Lung (tissue), 12 donors: ENCODE results near the gene NDUFA13. TPM values are rescaled to one million over a fixed set of nuclear protein-coding genes. Genes with fewer than 3 reads are reported as not detected.

Experiments used
- ATAC-seq: fragments of 200-7000 bp; cut with Tn5 transposase; one replicate; pipeline ENCODE4 v1.9.1; 2020; ENCODE audit warnings: moderate number of reproducible peaks; ENCODE audit not compliant: insufficient read depth, low FRiP score
- DNase-seq, 3 donors: peaks; one replicate each; pipeline ENCODE4 v3.0.0-alpha.2; 2013 to 2017
- H3K27ac ChIP-seq, 2 donors: one replicate each; pipeline ENCODE4 v1.5.1; 2013; ENCODE audit warnings: mild to moderate bottlenecking in 2 of 2, moderate library complexity in 2 of 2, control low read depth in 1 of 2, inconsistent platforms in 1 of 2, low read depth in 1 of 2, low read length in 1 of 2
- H3K27me3 ChIP-seq, 3 donors: one replicate each; pipeline ENCODE4 v1.5.1; 2013; ENCODE audit warnings: low read length in 2 of 3; ENCODE audit not compliant: control insufficient read depth in 3 of 3, insufficient read depth in 3 of 3
- H3K36me3 ChIP-seq, 4 donors: one replicate each; pipeline ENCODE4 v1.5.1; 2013; ENCODE audit warnings: low read length in 4 of 4, mild to moderate bottlenecking in 1 of 4, moderate library complexity in 1 of 4; ENCODE audit not compliant: control insufficient read depth in 4 of 4, insufficient read depth in 4 of 4
- H3K4me1 ChIP-seq, 5 donors: one replicate each; pipeline ENCODE4 v1.5.1; 2013; ENCODE audit warnings: low read length in 5 of 5, mild to moderate bottlenecking in 2 of 5, moderate library complexity in 1 of 5; ENCODE audit not compliant: control insufficient read depth in 5 of 5, insufficient read depth in 5 of 5
- H3K4me3 ChIP-seq: one replicate; pipeline ENCODE4 v1.5.1; 2013; ENCODE audit warnings: mild to moderate bottlenecking, control low read depth, moderate library complexity
- H3K9ac ChIP-seq, 2 donors: one replicate each; pipeline ENCODE4 v1.5.1; 2013; ENCODE audit warnings: low read length in 2 of 2, control low read depth in 1 of 2; ENCODE audit not compliant: insufficient read depth in 1 of 2
- H3K9me3 ChIP-seq, 4 donors: one replicate each; pipeline ENCODE4 v1.5.1; 2013; ENCODE audit warnings: low read length in 3 of 4, mild to moderate bottlenecking in 1 of 4, moderate library complexity in 1 of 4; ENCODE audit not compliant: control insufficient read depth in 4 of 4, insufficient read depth in 3 of 4
- CTCF ChIP-seq: IDR thresholded peaks from 2 replicates; pipeline ENCODE4 v1.5.1; 2012; ENCODE audit warnings: mild to moderate bottlenecking; ENCODE audit errors: control extremely low read depth, extremely low read depth
- WGBS, 2 donors: extraction: QIAGEN DNeasy Blood & Tissue Kit; methylation state at CpG; one replicate each; pipeline ENCODE4 v1.1.7; 2013; 5-methylcytosine and 5-hydroxymethylcytosine counted together
- polyA plus RNA-seq, 2 donors: library from polyadenylated mRNA; stranded (reverse); fragments of 200-250 nt; gene quantifications; one replicate each; pipeline ENCODE4 v1.2.1, GENCODE V29; 2013
- total RNA-seq, 2 donors: library from RNA; depleted of rRNA in 1 of 2; stranded (reverse); fragments of >200 nt in 1 of 2; gene quantifications; one replicate each; pipeline ENCODE4 v1.2.1, GENCODE V29; 2014 to 2021
- donor health status: control.
- donor health status: control.
- donor health status: Bipolar disorder and iron deficiency.
- donor health status: healthy.
- donor health status: DM: yes; HTN: yes; CAD: no.

Gene NDUFA13
- total and polyA plus RNA-seq, 4 donors, result 63.7 to 360 (median 311) TPM

DNA sequence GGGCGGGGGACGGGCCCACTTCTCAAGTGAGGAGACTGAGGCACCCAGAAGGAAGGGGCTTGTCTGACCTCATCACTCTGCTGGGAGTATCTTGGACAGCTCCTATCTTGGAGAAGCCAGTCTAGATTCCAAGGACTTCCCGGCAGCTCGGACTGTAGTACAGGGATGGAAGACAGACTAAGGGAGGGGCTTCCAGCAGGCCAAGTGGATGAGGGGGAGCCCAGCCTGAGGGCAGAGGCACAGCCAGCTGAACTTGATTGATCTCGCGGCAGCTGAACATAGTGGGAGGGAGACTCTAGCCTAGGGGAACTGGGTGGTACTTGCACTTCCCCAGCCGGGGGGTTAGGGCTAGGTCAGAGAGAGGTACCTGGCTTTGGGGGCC is 22.8 kb downstream of the NDUFA13 start:
- H3K4me3 ChIP-seq, result no peak overlapping the region
- peaks cover 0 to 26% (median 3%) of the 10 kb centered on the region in 5 donors for H3K4me1 ChIP-seq
- peaks cover 0 to 1% (median 0%) of the 10 kb centered on the region in 4 donors for H3K36me3 ChIP-seq
- H3K27me3 ChIP-seq, result peaks cover 6 to 47% (median 28%) of the 10 kb centered on the region in 3 donors
- H3K27ac ChIP-seq, result no peak overlapping the region
- no peak for TF ChIP-seq CTCF
- H3K9ac ChIP-seq, result no peak overlapping the region
- H3K9me3 ChIP-seq, result peaks cover 0 to 7% (median 0%) of the 10 kb centered on the region in 4 donors
- ATAC-seq, result no peak
- 23 to 35% methylated on average over 7 of the region's 7 CpGs for WGBS, 2 donors
- DNase-seq, result no peak

DNA sequence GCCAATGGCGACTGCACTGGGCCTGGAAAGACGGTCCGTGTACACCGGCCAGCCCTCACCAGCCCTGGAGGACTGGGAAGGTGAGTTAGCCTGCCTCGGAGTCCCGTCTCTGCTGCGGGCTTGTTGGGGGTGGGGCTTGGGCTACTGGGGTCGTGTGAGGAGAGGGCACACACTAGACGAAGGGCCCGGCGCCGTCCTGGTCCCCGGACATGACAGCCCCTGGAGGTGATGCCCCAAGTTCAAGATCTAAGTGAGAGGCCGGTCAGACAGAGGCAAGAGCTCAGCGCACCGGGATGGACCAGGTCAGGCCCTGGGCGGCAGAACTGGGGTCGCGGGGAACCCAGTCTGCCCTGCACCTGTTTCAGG is 23.7 kb downstream of the NDUFA13 start:
- no peak for ATAC-seq
- H3K9me3 ChIP-seq, result peaks cover 0 to 9% (median 0%) of the 10 kb centered on the region in 4 donors
- 31 to 32% methylated on average over 18 to 19 of the region's 19 CpGs for WGBS, 2 donors

DNA sequence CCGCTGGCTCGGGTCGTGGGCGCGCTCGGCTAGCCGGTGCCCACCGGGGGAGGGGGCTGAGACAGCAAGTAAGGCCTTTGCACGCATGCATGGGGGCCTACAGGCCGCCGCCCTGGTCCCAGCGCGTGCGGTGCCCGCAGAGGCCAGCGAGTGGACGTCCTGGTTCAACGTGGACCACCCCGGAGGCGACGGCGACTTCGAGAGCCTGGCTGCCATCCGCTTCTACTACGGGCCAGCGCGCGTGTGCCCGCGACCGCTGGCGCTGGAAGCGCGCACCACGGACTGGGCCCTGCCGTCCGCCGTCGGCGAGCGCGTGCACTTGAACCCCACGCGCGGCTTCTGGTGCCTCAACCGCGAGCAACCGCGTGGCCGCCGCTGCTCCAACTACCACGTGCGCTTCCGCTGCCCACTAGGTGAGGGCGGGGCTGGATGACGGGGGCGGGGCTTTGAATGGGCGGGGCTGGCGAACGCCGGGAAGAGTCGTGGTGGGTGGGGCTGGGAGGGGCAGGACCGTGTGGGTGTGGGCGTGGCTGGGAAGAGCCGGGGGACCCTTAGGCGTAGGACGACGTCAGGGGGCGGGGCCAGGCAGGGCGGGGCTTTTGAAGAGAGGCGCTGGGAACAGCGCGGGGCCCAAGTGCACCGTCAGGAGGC is 24.2 kb downstream of the NDUFA13 start:
- H3K9me3 ChIP-seq, result peaks cover 0 to 11% (median 0%) of the 10 kb centered on the region in 4 donors
- H3K27ac ChIP-seq, result no peak overlapping the region
- H3K9ac ChIP-seq, result no peak overlapping the region
- H3K4me3 ChIP-seq, result no peak overlapping the region
- no peak for ATAC-seq
- peak; percentile 60 to 80 (median 63) for DNase-seq
- no peak for TF ChIP-seq CTCF
- peaks cover 0 to 1% (median 0%) of the 10 kb centered on the region in 4 donors for H3K36me3 ChIP-seq
- WGBS, 2 donors, result 5 to 16% methylated on average over 58 to 74 of the region's 74 CpGs
- peaks cover 10 to 47% (median 28%) of the 10 kb centered on the region in 3 donors for H3K27me3 ChIP-seq
- peaks cover 0 to 26% (median 3%) of the 10 kb centered on the region in 5 donors for H3K4me1 ChIP-seq

More for the DNA sequence above, 23.7 kb downstream of the NDUFA13 start:
- Histone ChIP-seq H3K4me1 (peaks cover 0 to 26% (median 3%) of the 10 kb centered on the region in 5 donors), H3K4me3 (no peak overlapping the region), H3K36me3 (peaks cover 0 to 1% (median 0%) of the 10 kb centered on the region in 4 donors), H3K9ac (no peak overlapping the region), H3K27me3 (peaks cover 10 to 47% (median 28%) of the 10 kb centered on the region in 3 donors), H3K27ac (no peak overlapping the region)
- DNase-seq, result no peak
- TF ChIP-seq CTCF, result no peak
